Middle frontal gyrus (tissue), 1 donor: ENCODE results near the gene BCLAF1.

Experiments
- DNase-seq: peaks from one replicate; pipeline ENCODE4 v3.0.0-alpha.2; 2015; ENCODE audit warnings: low spot score; ENCODE audit errors: extremely low spot score

The BCLAF1 gene

GRCh38 chr6:136289579-136290409 is at the start of gene BCLAF1:
Gene BCLAF1 (minus strand): TSS chr6:136289846. CDS start chr6:136279866, 9,980 bp downstream.
- peak; percentile 100 for DNase-seq

GRCh38 chr6:136338486-136338885 is 48.8 kb upstream of the BCLAF1 start:
- no peak for DNase-seq

GRCh38 chr6:136337606-136338005 is 48.0 kb upstream of the BCLAF1 start:
- no peak for DNase-seq

GRCh38 chr6:136337121-136337520 is 47.5 kb upstream of the BCLAF1 start:
- DNase-seq, result no peak

DNA sequence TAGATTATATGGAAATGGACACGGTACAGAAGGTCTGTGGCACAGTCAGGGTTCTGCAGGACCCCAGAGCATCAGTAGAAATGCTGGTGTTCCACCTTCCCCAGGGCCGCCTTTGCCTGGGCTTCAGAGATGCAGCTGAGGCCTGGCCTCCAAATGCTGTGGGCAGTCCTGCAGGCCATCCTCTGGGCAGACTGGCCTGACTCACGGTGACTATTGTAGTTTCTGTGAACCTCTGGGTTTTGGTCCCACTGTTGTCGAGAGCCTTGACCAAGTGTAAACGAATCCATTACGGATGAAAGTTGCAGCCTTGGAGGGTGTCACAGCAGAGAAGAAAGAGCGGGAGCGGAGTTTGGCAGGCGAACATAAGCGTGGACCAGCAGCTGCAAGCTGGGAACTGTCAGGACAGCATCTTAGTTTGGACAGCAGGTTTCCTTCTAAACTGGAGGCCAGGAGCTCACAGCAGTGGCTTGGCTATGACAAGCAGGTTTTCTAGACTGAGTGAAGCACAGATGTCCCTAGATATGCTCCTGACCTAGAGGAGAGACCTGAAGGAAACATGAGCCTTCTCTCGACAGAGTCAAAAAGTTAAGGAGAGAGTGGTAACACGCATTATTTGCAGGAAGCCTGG is 46.2 kb upstream of the BCLAF1 start:
- no peak for DNase-seq

GRCh38 chr6:136334853-136335252 is 45.2 kb upstream of the BCLAF1 start:
- no peak for DNase-seq

DNA sequence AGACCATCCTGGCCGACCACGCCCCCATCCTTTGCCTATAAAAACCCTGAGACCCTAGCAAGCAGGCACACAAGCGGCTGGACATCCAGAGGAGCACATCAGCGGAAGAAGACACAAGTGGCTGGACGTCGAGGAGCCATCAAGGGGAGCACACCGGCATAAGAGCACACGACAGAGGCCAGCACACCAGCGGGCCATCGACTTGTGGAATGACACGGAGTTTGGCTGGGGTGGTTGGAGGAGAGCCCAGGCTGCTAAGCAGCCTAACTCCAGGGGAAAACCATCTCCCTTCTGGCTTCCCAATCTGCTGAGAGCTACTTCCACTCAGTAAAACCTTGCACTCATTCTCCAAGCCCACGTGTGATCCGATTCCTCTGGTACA is 44.8 kb upstream of the BCLAF1 start:
- no peak for DNase-seq

- DNase-seq, result no peak
Observed at GRCh38 chr6:136333824-136334464, 44.3 kb upstream of the BCLAF1 start.

GRCh38 chr6:136331461-136331860 is 41.8 kb upstream of the BCLAF1 start:
- no peak for DNase-seq

DNA sequence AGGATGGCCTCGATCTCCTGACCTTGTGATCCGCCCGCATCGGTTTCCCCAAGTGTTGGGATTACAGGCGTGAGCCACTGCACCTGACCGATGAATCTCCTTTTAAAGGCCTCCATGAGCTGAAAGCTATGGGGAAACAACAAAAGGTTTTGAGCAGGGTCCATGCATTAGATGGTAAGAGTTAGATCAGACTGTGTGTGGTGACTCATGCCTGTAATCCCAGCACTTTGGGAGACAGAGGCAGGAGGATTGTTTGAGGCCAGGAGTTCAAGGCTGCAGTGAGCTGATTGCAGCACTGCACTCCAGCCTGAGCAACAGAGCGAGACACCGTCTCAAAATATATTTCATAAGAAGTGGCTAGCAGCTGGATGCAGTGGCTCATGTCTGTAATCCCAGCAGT is 41.0 kb upstream of the BCLAF1 start:
- no peak for DNase-seq

DNA sequence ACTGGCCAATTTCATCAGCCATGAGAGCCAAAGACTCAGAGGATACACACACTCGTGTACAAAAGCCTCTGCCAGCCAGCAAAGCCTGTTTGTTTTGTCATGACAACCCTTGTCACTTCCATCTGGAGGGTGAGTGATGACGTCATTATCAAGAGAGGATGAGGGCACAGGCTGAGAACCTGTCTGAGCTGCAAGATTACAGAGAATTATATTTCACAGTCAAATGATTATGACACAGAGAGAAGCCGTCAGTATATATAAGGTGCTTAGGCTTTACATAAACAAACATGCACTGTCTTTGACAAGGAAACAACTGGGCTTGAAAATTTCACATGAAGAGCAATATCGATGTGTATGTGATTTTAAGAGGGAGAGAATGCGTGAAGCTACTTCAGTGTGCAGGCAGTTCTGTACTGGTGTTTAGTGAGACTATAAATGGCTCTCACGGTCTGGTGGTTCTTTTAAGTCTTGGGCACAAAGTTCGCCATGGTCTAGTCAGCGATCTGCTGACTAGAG is 36.5 kb upstream of the BCLAF1 start:
- no peak for DNase-seq

- DNase-seq, result no peak
Observed at GRCh38 chr6:136324686-136325380, 35.2 kb upstream of the BCLAF1 start.

GRCh38 chr6:136323431-136324112 is 33.9 kb upstream of the BCLAF1 start:
- no peak for DNase-seq

GRCh38 chr6:136319732-136320131 is 30.1 kb upstream of the BCLAF1 start:
- DNase-seq, result no peak

DNA sequence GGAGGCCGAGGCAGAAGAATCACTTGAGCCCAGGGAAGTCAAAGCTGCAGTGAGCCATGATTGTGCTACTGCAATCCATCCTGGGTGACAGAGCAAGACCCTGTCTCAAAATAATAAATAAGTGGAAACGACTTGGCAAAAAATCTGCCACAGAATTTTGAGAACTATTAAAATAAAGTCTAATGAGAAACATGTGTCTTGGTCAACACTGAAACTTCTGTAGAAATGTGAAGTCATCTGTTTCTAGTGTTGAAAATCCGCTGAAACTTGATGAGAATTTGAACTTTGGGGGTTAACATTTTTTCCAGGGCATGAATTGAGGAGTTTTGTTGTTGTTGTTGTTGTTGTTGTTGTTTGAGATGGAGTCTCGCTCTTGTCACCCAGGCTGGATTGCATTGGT is 29.0 kb upstream of the BCLAF1 start:
- DNase-seq, result no peak

DNA sequence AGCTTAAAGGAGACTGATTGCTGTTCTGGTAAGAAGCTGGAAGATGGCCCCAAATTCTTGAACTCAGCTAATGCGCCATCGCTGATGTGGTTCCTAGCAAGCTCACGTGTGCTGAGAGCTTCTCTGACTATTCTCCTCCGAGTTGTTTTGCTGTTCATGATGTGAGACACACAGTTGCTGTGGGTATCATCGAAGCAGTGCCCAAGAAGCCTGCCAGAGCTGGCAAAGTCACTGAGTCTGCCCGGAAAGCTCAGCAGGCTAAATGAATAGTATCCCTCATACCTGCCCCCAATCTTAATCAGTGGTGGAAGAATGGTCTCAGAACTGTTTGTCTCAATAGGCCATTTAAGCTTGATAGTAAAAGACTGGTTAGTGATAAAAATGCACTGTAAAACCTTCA is 28.3 kb upstream of the BCLAF1 start:
- DNase-seq, result no peak

DNA sequence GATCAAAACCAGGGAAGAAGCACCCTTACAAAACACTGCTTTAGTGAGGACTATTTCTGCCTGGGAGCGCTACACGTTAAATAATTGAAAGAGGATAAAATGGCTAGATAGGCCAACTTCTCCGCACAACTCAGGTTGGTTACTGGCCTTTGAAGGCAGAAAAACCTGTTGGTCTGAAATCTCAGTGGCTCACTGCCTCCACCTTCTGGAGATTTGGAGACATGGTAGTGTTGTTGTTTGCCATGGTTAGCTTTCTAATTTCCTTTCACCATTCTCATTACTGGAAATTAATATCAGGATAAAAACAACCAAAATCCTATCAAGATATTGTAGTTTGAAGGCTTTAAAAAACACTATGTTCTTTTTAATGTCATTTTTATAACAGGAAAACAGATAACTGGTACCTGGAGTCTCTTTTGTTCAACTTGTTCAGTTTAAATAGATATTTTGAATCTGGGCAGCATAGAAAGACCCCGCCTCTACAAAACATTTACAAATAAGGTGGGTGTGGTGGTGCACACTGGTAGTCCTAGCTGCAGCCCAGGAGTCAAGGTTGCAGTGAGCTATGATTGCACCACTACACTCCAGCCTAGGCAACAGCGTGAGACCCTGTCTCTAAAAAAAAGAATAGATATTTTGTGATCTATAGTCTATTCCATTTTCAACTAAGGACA is 27.5 kb upstream of the BCLAF1 start:
- peak; percentile 54 for DNase-seq

GRCh38 chr6:136315594-136315993 is 25.9 kb upstream of the BCLAF1 start:
- DNase-seq, result no peak

DNA sequence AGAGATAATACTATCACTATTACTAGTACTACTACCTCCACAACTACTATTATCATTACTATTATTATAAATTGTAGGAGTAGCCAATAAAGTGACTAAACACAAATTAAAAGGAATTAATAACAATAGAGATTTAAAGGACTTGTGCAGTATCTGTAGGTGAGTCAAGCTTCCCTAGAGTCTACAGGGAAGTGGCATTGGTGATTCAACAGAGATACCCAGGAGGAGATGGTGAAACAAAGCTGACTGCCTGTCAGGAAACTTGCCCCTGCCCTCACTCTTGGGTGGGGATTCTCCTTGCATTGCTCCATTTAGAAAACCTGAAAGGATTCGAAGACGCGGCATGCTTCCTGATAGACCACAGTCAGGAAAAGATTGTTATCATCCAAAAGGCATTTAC is 23.3 kb upstream of the BCLAF1 start:
- no peak for DNase-seq

GRCh38 chr6:136309729-136310311 is 20.2 kb upstream of the BCLAF1 start:
- no peak for DNase-seq
